Stimulated activated CD4-positive, alpha-beta T cell treated with anti-CD3 and anti-CD28 coated beads, Interleukin-1b, Interleukin-23, amount 100 ng/mL, for 1 hour (primary cell): ENCODE measurements around the gene TNKS1BP1.

Experiments
- DNase-seq, 2 donors: peaks; one replicate each; pipeline ENCODE4 v3.0.0-alpha.2; 2020; ENCODE audit warnings: low read depth in 2 of 2

Gene TNKS1BP1

GRCh38 chr11:57254631-57255030 lies 70.1 kb downstream of the TNKS1BP1 start:
- no peak for DNase-seq

- no peak for DNase-seq
Measured at GRCh38 chr11:57251491-57252104, 73.2 kb downstream of the TNKS1BP1 start.

GRCh38 chr11:57251037-57251436 lies 73.7 kb downstream of the TNKS1BP1 start:
- DNase-seq = no peak
